Activated CD4-positive, alpha-beta T cell treated with anti-CD3 and anti-CD28 coated beads, Interleukin-2, amount 10 ng/mL, durations not matched to agents 24 days and 14 days (primary cell): ENCODE data around the gene USH1G. TPM values are rescaled to one million over a fixed set of nuclear protein-coding genes. Genes with fewer than 3 reads are reported as not detected.
"Not testable (repeated sequence)": the region's sequence is repeated elsewhere in the genome, so short reads cannot be mapped to it uniquely, and the experiment has no call there.

ENCODE experiments used
- DNase-seq: peaks from one replicate; pipeline ENCODE4 v3.0.0; 2022
- H3K27ac Mint-ChIP-seq: one replicate; pipeline ENCODE4 v1.8.0; 2022; ENCODE audit warnings: mild to moderate bottlenecking, mixed read lengths
- H3K27me3 Mint-ChIP-seq: one replicate; pipeline ENCODE4 v1.8.0; 2022; ENCODE audit warnings: mixed read lengths
- H3K36me3 Mint-ChIP-seq: one replicate; pipeline ENCODE4 v1.8.0; 2022; ENCODE audit warnings: low read depth, mild to moderate bottlenecking, mixed read lengths
- H3K4me1 Mint-ChIP-seq: one replicate; pipeline ENCODE4 v1.8.0; 2021; ENCODE audit warnings: mixed read lengths
- H3K4me3 Mint-ChIP-seq: one replicate; pipeline ENCODE4 v1.8.0; 2022; ENCODE audit warnings: mild to moderate bottlenecking, moderate library complexity, mixed read lengths
- H3K9me3 Mint-ChIP-seq: one replicate; pipeline ENCODE4 v1.8.0; 2021; ENCODE audit warnings: mixed read lengths
- intact Hi-C: fragments of 100-400 bp; cut with micrococcal nuclease; formaldehyde crosslinking; loops from one replicate; pipeline ENCODE4 v1.15.1; 2023
- total RNA-seq: library from RNA; stranded (reverse); gene quantifications from 2 replicates; pipeline ENCODE4 v1.2.3, GENCODE V29; 2022

The USH1G gene
- total RNA-seq, 1 donor from 2014 or later = not detected

DNA sequence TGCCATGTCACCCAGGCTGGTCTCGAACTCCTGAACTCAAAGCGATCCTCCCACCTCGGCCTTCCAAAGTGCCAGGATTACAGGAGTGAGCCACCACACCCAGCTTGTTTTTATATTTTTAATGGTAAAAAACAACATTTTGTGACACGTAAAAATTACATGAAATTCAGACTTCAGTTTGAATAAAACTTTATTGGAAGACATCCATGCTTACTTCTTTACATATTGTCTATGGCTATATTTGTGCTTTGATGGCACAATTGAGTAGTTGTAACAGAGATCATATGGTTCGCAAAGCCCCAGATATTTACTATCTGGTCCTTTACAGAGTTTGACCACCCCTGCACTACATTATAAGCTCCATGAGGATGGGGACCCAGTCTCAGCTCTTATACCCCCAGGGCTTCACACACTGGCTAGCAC is 48.4 kb downstream of the USH1G start:
- intact Hi-C loops = loop anchor here (5.0 kb wide), 1 partner anchor 97 kb away; the partner anchor contains the start of gene NAT9
- Mint-ChIP-seq H3K4me3 (no peak overlapping the region), H3K27ac (no peak overlapping the region), H3K9me3 (no peaks in the 10 kb centered on the region), H3K36me3 (peaks cover 8% of the 10 kb centered on the region), H3K27me3 (no peaks in the 10 kb centered on the region), H3K4me1 (peaks cover 25% of the 10 kb centered on the region)
- no peak for DNase-seq

GRCh38 chr17:74873874-74874614 is 49.0 kb downstream of the USH1G start:
- peak overlapping the region; percentile 84 for H3K27ac Mint-ChIP-seq
- peaks cover 8% of the 10 kb centered on the region for H3K36me3 Mint-ChIP-seq
- H3K27me3 Mint-ChIP-seq = no peaks in the 10 kb centered on the region
- intact Hi-C loops = loop anchor here (1.0 to 5.0 kb wide), 4 partner anchors 22 to 138 kb away; partner anchors contain the start of genes MRPL58, NAT9 and NHERF1
- H3K4me1 Mint-ChIP-seq = peaks cover 25% of the 10 kb centered on the region
- H3K4me3 Mint-ChIP-seq = peak overlapping the region; percentile 89
- no peaks in the 10 kb centered on the region for H3K9me3 Mint-ChIP-seq
- peak; percentile 59 for DNase-seq

DNA sequence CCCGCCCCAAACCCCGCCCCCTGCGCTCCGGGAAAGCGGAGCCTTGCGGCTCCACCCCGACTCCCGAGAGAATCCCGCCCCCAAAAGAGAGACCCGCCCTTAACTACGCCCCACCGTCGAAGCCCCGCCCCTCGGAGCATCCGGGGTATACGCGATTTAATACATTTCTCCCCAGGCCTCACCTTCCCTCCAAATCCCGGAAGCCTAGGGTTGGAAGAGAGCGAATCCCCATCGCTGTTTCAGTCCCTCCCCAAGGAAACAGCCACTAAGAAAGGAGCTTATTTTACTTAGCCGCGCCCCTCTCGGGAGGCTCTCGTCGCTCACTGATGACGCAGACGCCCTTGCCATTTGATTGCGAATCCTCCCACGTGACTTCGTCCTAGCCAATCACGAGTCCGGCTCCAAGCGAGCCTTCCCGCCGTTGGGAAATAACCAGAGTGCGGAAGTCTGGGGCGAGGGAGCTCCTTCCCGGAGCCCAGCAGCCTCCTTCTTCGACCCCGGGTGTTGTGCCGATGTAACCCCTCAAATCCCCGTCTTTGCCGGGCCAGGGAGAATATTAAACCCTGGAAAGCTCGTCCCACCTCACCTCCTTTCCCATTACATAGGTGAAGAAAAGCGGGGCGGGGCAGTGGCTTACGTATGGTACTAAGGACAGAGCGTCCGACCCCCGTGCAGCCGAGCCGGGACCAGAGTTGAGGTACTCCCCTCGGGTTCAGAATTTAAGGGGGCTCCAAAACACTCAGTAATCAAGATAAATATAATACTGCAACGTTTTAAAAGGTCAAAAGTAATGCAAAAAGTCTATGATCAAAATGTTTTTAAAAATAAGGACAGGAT is 49.8 kb downstream of the USH1G start:
- Mint-ChIP-seq H3K27me3 (no peaks in the 10 kb centered on the region), H3K4me1 (peaks cover 30% of the 10 kb centered on the region), H3K27ac (peak overlapping the region; percentile 84), H3K9me3 (no peaks in the 10 kb centered on the region), H3K4me3 (peak overlapping the region; percentile 89), H3K36me3 (peaks cover 11% of the 10 kb centered on the region)
- intact Hi-C loops = loop anchor here (1.0 to 5.0 kb wide), 4 partner anchors 21 to 139 kb away; partner anchors contain the start of genes MRPL58, NAT9 and NHERF1
- DNase-seq = peak; percentile 99

DNA sequence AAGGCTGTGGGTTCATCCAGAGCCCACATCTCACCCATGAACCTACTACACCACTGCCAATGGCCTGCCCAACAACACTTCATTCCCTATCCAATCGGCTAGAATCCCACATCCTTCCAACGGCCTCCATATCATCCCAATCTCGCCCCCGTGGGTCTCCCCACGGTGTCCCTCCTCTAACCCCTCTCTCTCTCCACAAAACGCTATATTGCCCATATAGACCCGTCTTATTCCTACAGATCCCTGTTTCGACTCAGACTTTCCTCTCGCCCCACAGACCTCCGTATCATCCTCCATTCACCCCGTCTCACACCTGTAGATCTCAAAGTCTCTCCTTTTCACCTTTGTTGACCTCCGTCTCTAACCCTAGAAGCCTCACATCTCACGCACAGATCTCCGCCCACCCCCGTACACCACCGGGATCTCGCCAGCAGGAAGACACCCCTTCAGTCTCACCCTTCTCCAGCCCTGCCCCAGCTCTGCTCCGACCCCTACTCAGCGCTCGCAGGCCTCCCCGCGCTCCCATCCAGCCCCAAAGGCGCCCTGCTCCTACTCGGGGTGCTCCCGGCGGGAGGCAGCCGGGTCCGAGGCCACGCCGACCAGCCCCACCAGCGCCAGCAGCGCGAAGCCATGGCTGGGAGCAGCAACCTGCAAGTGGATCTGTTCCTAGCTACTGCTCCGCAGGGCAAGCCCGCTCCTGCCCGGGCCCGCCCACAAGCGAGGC is 50.6 kb downstream of the USH1G start, which contains the start of gene FDXR:
Gene FDXR (minus strand): TSS at position 682 of the 724 bp plus-strand sequence. CDS start 50 bp downstream, at position 632.
- Mint-ChIP-seq H3K9me3 (no peaks in the 10 kb centered on the region), H3K27ac (peak within 1 kb of the TSS; percentile 84), H3K4me1 (peaks cover 31% of the 10 kb centered on the region), H3K27me3 (no peaks in the 10 kb centered on the region), H3K36me3 (peaks cover 11% of the 10 kb centered on the region), H3K4me3 (peak within 1 kb of the TSS; percentile 89)
- DNase-seq = no peak
- intact Hi-C loops = loop anchor here (1.0 to 5.0 kb wide), 4 partner anchors 20 to 140 kb away; partner anchors contain the start of genes MRPL58, NAT9 and NHERF1

GRCh38 chr17:74871356-74872076 is 51.5 kb downstream of the USH1G start:
- intact Hi-C loops = loop anchor here (5.0 kb wide), 1 partner anchor 94 kb away; the partner anchor contains the start of gene NAT9
- Mint-ChIP-seq H3K9me3 (no peaks in the 10 kb centered on the region), H3K4me1 (peaks cover 32% of the 10 kb centered on the region), H3K4me3 (peak overlapping the region; percentile 89), H3K36me3 (peaks cover 13% of the 10 kb centered on the region), H3K27me3 (no peaks in the 10 kb centered on the region), H3K27ac (no peak overlapping the region)
- DNase-seq = no peak

- H3K27ac Mint-ChIP-seq = no peak overlapping the region
- H3K9me3 Mint-ChIP-seq = no peaks in the 10 kb centered on the region
- intact Hi-C loops = loop anchor here (5.0 kb wide), 1 partner anchor 93 kb away; the partner anchor contains the start of gene NAT9
- H3K36me3 Mint-ChIP-seq = peaks cover 13% of the 10 kb centered on the region
- DNase-seq = no peak
- H3K4me1 Mint-ChIP-seq = peaks cover 32% of the 10 kb centered on the region
- H3K27me3 Mint-ChIP-seq = no peaks in the 10 kb centered on the region
- no peak overlapping the region for H3K4me3 Mint-ChIP-seq
These were observed 52.5 kb downstream of the USH1G start for GRCh38 chr17:74870512-74870911.

DNA sequence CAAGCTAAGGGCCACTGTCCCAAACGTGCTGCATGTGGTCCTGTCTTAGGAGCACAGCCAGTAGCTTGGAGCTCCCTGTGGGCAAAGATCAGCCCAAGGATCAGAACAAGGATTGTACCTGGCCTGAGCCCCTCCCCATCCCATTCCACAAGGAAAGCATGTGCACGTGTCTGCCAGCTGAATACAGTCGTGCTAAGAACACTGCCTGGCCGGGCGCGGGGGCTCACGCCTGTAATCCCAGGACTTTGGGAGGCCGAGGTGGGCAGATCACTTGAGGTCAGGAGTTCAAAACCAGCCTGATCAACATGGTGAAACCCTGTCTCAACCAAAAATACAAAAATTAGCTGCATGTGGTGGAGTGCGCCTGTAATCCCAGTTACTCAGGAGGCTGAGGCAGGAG is 53.0 kb downstream of the USH1G start:
- not testable (repeated sequence) for H3K9me3 Mint-ChIP-seq, H3K27me3 Mint-ChIP-seq, H3K4me3 Mint-ChIP-seq, H3K27ac Mint-ChIP-seq, DNase-seq
- H3K36me3 Mint-ChIP-seq = peaks cover 15% of the 10 kb centered on the region
- H3K4me1 Mint-ChIP-seq = peaks cover 31% of the 10 kb centered on the region
- intact Hi-C loops = loop anchor here (5.0 kb wide), 1 partner anchor 93 kb away; the partner anchor contains the start of gene NAT9

DNA sequence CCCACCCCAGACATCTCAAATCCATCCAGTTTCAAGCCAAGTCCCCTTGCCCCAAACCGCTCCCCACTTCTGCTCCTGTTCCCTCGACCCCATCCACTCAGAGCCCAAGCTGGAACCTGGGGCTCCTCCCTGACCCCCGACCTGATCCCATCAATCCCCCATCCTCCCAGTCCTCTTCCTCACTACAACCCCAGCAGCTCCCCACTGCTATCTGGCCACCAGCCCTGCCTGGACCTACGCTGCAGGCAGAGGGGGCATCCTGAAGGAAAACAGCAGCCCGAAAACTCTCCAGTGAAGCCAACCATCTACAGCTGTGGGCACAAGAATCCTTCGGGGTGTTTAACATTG is 54.2 kb downstream of the USH1G start:
- no peaks in the 10 kb centered on the region for H3K27me3 Mint-ChIP-seq
- no peaks in the 10 kb centered on the region for H3K9me3 Mint-ChIP-seq
- no peak overlapping the region for H3K4me3 Mint-ChIP-seq
- intact Hi-C loops = no loop called here
- H3K27ac Mint-ChIP-seq = no peak overlapping the region
- peaks cover 19% of the 10 kb centered on the region for H3K36me3 Mint-ChIP-seq
- no peak for DNase-seq
- peaks cover 32% of the 10 kb centered on the region for H3K4me1 Mint-ChIP-seq

DNA sequence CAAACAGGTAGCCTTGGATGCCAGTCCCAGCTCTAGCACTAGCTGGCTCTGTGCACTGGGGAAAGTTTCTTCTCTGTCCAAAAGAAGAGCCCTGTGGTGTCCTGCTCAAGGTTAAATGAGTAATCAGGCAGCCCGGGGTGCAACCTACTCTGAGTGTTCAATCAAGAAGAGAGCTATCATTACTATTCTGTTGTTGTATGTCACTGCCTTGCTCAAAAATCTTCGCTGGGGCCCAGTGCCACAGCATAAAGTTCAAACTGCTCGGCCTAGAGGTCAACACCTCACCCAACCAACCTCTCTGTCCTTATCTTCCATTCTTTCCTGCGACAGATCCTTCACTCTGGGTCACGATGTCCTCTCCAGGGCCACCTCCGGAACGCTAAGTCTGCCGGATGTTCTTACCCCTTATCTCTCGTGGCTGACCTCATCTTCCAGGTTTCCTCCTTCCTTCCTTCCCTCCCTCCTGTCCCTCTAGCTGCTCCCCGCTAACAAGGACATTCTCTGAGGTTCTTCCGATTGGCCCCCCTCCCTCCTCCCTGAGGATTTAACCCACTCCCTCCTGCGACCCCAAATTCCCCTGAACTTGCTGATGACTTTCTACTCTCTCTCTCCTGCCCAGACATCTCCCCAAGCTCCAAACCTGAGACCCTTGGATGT is 54.7 kb downstream of the USH1G start:
- Mint-ChIP-seq H3K4me3 (no peak overlapping the region), H3K4me1 (peaks cover 31% of the 10 kb centered on the region), H3K27me3 (no peaks in the 10 kb centered on the region), H3K36me3 (peaks cover 22% of the 10 kb centered on the region), H3K27ac (no peak overlapping the region), H3K9me3 (no peaks in the 10 kb centered on the region)
- DNase-seq = no peak
- intact Hi-C loops = no loop called here

- Mint-ChIP-seq H3K36me3 (peaks cover 22% of the 10 kb centered on the region), H3K4me3 (no peak overlapping the region), H3K9me3 (no peaks in the 10 kb centered on the region), H3K4me1 (peaks cover 15% of the 10 kb centered on the region), H3K27ac (no peak overlapping the region), H3K27me3 (peaks cover 7% of the 10 kb centered on the region)
- no peak for DNase-seq
- intact Hi-C loops = no loop called here
These were observed 56.7 kb downstream of the USH1G start for GRCh38 chr17:74866198-74866835.
